K562 (cell line): ENCODE measurements around the gene ILK. TPM values are rescaled to one million over a fixed set of nuclear protein-coding genes. Genes with fewer than 3 reads are reported as not detected.

Experiments
- ATAC-seq: fragments of 200-7000 bp; cut with Tn5 transposase; 3 replicates; pipeline ENCODE4 v1.9.1; 2020; ENCODE audit warnings: moderate library complexity
- BruUV-seq: library from RNA; stranded (reverse); fragments of 400-500 nt; replicated peaks from 2 replicates; lab custom pipeline; 2021; lab: Mats Ljungman, UMichigan
- CTCF ChIA-PET: fragments of 300-600 bp; formaldehyde crosslinking; extraction: SDS; loops from one replicate; lab custom pipeline; 2021; ENCODE audit warnings: low intra/inter-chr PET ratio; lab: Yijun Ruan, JAX
- POLR2A ChIA-PET: fragments of 300-600, 350-650 bp; sonication (Branson Sonifier 250); formaldehyde crosslinking; extraction: SDS; loops from one replicate; lab custom pipeline; 2021; ENCODE audit warnings: antibody characterized with exemption, inconsistent platforms; lab: Yijun Ruan, JAX
- DNase-seq, 4 experiments: peaks; one replicate each; pipeline versions ENCODE4 v3.0.0 to v3.0.0-alpha.2; 2011 to 2018; ENCODE audit warnings: low spot score in 3 of 4, mixed read lengths in 3 of 4; ENCODE audit errors: extremely low read depth in 1 of 4
- FAIRE-seq: peaks from 2 replicates; lab custom pipeline; 2011; peaks lifted over from hg19 to GRCh38; lab: Jason Lieb, UNC
- H2AFZ ChIP-seq: 2 replicates; pipeline ENCODE4 v1.6.0; 2011; ENCODE audit warnings: low read depth, low read length, control low read depth, inconsistent platforms
- H3K27ac ChIP-seq: fragments of 200-600 bp; 3 replicates; pipeline ENCODE4 v1.8.0; 2011; ENCODE audit warnings: low read depth, mild to moderate bottlenecking, control low read depth, inconsistent platforms, low read length, moderate library complexity, mixed read lengths; ENCODE audit errors: extremely low read depth
- H3K27me3 ChIP-seq, 2 experiments: fragments of 300-600 bp in 1 of 2; 2 replicates in 1 of 2; 3 replicates in 1 of 2; pipeline versions ENCODE4 v1.6.0 to v1.8.0; 2011; ENCODE audit warnings: inconsistent platforms in 2 of 2, low read length in 2 of 2, mild to moderate bottlenecking in 1 of 2, mixed read lengths in 1 of 2, moderate library complexity in 1 of 2; ENCODE audit not compliant: control insufficient read depth in 2 of 2, insufficient read depth in 2 of 2
- H3K36me3 ChIP-seq: fragments of 300-600 bp; 3 replicates; pipeline ENCODE4 v1.8.0; 2011; ENCODE audit warnings: mild to moderate bottlenecking, low read length, inconsistent platforms; ENCODE audit not compliant: control insufficient read depth, insufficient read depth
- H3K4me1 ChIP-seq, 2 experiments: fragments of 200-600 bp in 1 of 2; replicated peaks in 1 of 2; 2 replicates in 1 of 2; 3 replicates in 1 of 2; pipeline versions ENCODE4 v1.5.1 to v1.8.0; 2011; ENCODE audit warnings: inconsistent platforms in 2 of 2, low read length in 2 of 2, mild to moderate bottlenecking in 1 of 2, mixed read lengths in 1 of 2, moderate library complexity in 1 of 2; ENCODE audit not compliant: control insufficient read depth in 2 of 2, insufficient read depth in 2 of 2
- H3K4me2 ChIP-seq: 2 replicates; pipeline ENCODE4 v1.6.1; 2011; ENCODE audit warnings: low read length, control low read depth, inconsistent platforms, mixed read lengths; ENCODE audit not compliant: insufficient read depth
- H3K4me3 ChIP-seq: fragments of 200-600 bp; sonication (generic), shearing (Covaris generic); 2 replicates; pipeline ENCODE4 v1.5.1; 2016; ENCODE audit warnings: control low read depth, inconsistent platforms
- H3K79me2 ChIP-seq: fragments of 200-600 bp; 3 replicates; pipeline ENCODE4 v1.8.0; 2011; ENCODE audit warnings: low read length, inconsistent platforms; ENCODE audit not compliant: control insufficient read depth, insufficient read depth
- H3K9ac ChIP-seq, 2 experiments: 2 replicates each; pipeline versions ENCODE4 v1.6.0 to v1.6.1; 2011; ENCODE audit warnings: low read depth in 2 of 2, low read length in 2 of 2, control low read depth in 1 of 2, inconsistent platforms in 1 of 2, mild to moderate bottlenecking in 1 of 2, mixed read lengths in 1 of 2; ENCODE audit not compliant: insufficient read depth in 1 of 2
- H3K9me1 ChIP-seq: one replicate; pipeline ENCODE4 v1.6.0; 2011; ENCODE audit warnings: inconsistent platforms, mild to moderate bottlenecking, low read length, moderate library complexity; ENCODE audit not compliant: control insufficient read depth, insufficient read depth
- H3K9me3 ChIP-seq: replicated peaks from 2 replicates; pipeline ENCODE4 v1.5.1; 2011; ENCODE audit warnings: low read depth, low read length, inconsistent platforms; ENCODE audit not compliant: control insufficient read depth, insufficient read depth
- H4K20me1 ChIP-seq: replicated peaks from 2 replicates; pipeline ENCODE4 v1.6.1; 2011; ENCODE audit warnings: low read length, inconsistent platforms, mixed read lengths; ENCODE audit not compliant: control insufficient read depth, insufficient read depth
- NFIC ChIP-seq: fragments of 450-650 bp; IDR thresholded peaks from 2 replicates; pipeline ENCODE4 v1.6.1; 2017; ENCODE audit warnings: mild to moderate bottlenecking, inconsistent platforms
- OTX1 ChIP-seq: fragments of 450-650 bp; formaldehyde crosslinking; IDR thresholded peaks from 2 replicates; pipeline ENCODE4 v1.4.0; 2022; ENCODE audit warnings: mild to moderate bottlenecking
- SMAD1 ChIP-seq: fragments of 150-350 bp; IDR thresholded peaks from 2 replicates; pipeline ENCODE4 v1.6.1; 2014; ENCODE audit warnings: low read length, low read depth; ENCODE audit not compliant: partially characterized antibody
- SMARCE1 ChIP-seq: fragments of 450-650 bp; IDR thresholded peaks from 2 replicates; pipeline ENCODE4 v1.7.1; 2016; ENCODE audit warnings: mild to moderate bottlenecking
- SPI1 ChIP-seq: IDR thresholded peaks from 2 replicates; pipeline ENCODE4 v1.6.1; 2011; ENCODE audit warnings: low read depth, low read length, control low read depth, borderline replicate concordance
- WGBS: fragments of 100-300 bp; shearing (Covaris generic); methylation state at CpG from one replicate; pipeline ENCODE4 v1.1.6; 2016; ENCODE audit warnings: low coverage, mixed read lengths; ENCODE audit not compliant: insufficient coverage; ENCODE audit errors: missing lambda C conversion rate; 5-methylcytosine and 5-hydroxymethylcytosine counted together
- in situ Hi-C: fragments of 300-500 bp; cut with MboI; formaldehyde crosslinking; loops from 4 replicates; pipeline ENCODE4 v1.15.0; 2018; ENCODE audit warnings: inconsistent platforms, mixed read lengths
- intact Hi-C: fragments of 100-400 bp; cut with micrococcal nuclease; formaldehyde crosslinking; loops from 2 replicates; pipeline ENCODE4 v1.14.2; 2022
- polyA plus RNA-seq, 8 experiments: library from polyadenylated mRNA; depleted of rRNA in 4 of 8; stranded (reverse) in 5 of 8; unstranded in 3 of 8; fragments of >200 nt; fragmentation: Nextera tagmentation in 2 of 8; fragmentation: Illumina TruSeq in 1 of 8; extraction: Ambion mirVana in 2 of 8; extraction: Trizol in 1 of 8; gene quantifications; 2 replicates each; pipeline versions ENCODE4 v1.2.1 to v1.2.3, GENCODE V29; 2011 to 2014; ENCODE audit warnings: inconsistent platforms in 1 of 8, missing spikeins in 1 of 8
- total RNA-seq, 7 experiments: library from RNA; depleted of rRNA in 6 of 7; stranded (reverse); fragments of >200 nt in 6 of 7; fragmentation: Illumina TruSeq in 2 of 7; extraction: Trizol in 2 of 7; gene quantifications; 2 replicates each; pipeline versions ENCODE4 v1.2.1 to v1.2.3, GENCODE V29; 2011 to 2021; ENCODE audit warnings: low replicate concordance in 1 of 7
- TF ChIP-seq, protein P1 (sequence below): fragments of 250-450 bp; sonication (Bioruptor Pico); IDR thresholded peaks from 2 replicates; pipeline ENCODE4 v1.4.0; 2020; ENCODE audit warnings: mild to moderate bottlenecking, moderate library complexity, borderline replicate concordance

Gene ILK
- total and polyA plus RNA-seq, 9 of the 15 experiments (the other 6 are each of a cell fraction or from before 2014, with no cell fraction given): 43.3 to 95.9 (median 58.9) TPM

DNA sequence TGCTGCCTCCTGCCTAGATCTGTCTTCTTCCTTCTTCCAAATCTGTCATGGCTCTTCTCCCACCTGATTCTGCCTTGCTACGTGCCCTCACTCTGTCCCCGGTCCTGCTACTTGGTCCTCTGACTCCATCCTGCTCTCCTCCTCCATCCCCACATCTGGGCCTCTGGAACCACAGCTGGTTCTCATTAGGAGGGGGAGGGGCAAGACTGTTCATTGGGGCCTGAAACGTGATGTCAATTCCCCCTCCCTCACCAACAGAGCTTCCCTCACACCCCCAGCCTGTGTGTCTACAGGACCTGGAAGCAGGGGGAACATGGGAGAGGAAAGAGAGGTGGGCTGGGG, 43.0 kb downstream of the ILK start:
- Histone ChIP-seq H3K9me3 (no peaks in the 10 kb centered on the region), H3K9me1 (no peaks in the 10 kb centered on the region), H3K4me1 (peaks cover 21 to 41% of the 10 kb centered on the region in 2 experiments), H3K27me3 (no peaks in the 10 kb centered on the region; a peak in 1 of 5 replicates), H3K36me3 (no peaks in the 10 kb centered on the region), H3K27ac (no peak overlapping the region; the same call in 2 of the 3 replicates), H3K79me2 (no peaks in the 10 kb centered on the region), H3K9ac (peak overlapping the region in 1 of 2 experiments; percentile 13; a peak in 1 of 4 replicates), H4K20me1 (no peaks in the 10 kb centered on the region), H2AFZ (peak overlapping the region; percentile 77), H3K4me3 (no peak overlapping the region), H3K4me2 (peak overlapping the region; percentile 9; the same call in 1 of the 2 replicates)
- TF ChIP-seq SMAD1 (no peak), OTX1 (CRISPR knock-in tag) (0 out of 2 replicates have a peak, but pooled peaks have one; percentile 15)
- in situ Hi-C loops: no loop called here
- no TSS peak for BruUV-seq
- FAIRE-seq (no peak), DNase-seq (no peak), ATAC-seq (no peak)
- ChIA-PET POLR2A (interaction anchor here (1.2 kb wide), 1 partner anchor 21 kb away, joined by 4 read pairs; no protein-coding TSS in a partner anchor), CTCF (no interaction called here)
- intact Hi-C loops: no loop called here
- WGBS: no CpG with 5 or more reads among the region's 3 CpGs

GRCh38 chr11:6646918-6647679, 43.5 kb downstream of the ILK start:
- Histone ChIP-seq H3K9me3 (no peaks in the 10 kb centered on the region), H4K20me1 (no peaks in the 10 kb centered on the region), H3K4me2 (no peak overlapping the region)
- WGBS: 47% methylated on average over 7 of the region's 9 CpGs
- peak; percentile 51 for FAIRE-seq
- TF ChIP-seq NFIC (peak; percentile 69), SPI1 (peak; percentile 98), SMARCE1 (peak; percentile 39; the same call in 1 of the 2 replicates)
- TF ChIP-seq, protein P1, sequence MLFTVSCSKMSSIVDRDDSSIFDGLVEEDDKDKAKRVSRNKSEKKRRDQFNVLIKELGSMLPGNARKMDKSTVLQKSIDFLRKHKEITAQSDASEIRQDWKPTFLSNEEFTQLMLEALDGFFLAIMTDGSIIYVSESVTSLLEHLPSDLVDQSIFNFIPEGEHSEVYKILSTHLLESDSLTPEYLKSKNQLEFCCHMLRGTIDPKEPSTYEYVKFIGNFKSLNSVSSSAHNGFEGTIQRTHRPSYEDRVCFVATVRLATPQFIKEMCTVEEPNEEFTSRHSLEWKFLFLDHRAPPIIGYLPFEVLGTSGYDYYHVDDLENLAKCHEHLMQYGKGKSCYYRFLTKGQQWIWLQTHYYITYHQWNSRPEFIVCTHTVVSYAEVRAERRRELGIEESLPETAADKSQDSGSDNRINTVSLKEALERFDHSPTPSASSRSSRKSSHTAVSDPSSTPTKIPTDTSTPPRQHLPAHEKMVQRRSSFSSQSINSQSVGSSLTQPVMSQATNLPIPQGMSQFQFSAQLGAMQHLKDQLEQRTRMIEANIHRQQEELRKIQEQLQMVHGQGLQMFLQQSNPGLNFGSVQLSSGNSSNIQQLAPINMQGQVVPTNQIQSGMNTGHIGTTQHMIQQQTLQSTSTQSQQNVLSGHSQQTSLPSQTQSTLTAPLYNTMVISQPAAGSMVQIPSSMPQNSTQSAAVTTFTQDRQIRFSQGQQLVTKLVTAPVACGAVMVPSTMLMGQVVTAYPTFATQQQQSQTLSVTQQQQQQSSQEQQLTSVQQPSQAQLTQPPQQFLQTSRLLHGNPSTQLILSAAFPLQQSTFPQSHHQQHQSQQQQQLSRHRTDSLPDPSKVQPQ (CRISPR knock-in tag): no peak
- TF ChIP-seq, all 486 proteins: peak for 3
- H3K4me1 ChIP-seq: peaks cover 20 to 43% of the 10 kb centered on the region in 2 experiments
- ChIA-PET CTCF (no interaction called here), POLR2A (interaction anchor here (1.2 to 3.1 kb wide), 2 partner anchors 9 to 21 kb away, joined by 4 to 12 read pairs; no protein-coding TSS in a partner anchor)
- H3K79me2 ChIP-seq: no peaks in the 10 kb centered on the region
- no peaks in the 10 kb centered on the region; a peak in 1 of 5 replicates for H3K27me3 ChIP-seq
- H3K9ac ChIP-seq: peak overlapping the region in 1 of 2 experiments; percentile 75; a peak in 2 of 4 replicates
- intact Hi-C loops (no loop called here), in situ Hi-C loops (no loop called here)
- H2AFZ ChIP-seq: peak overlapping the region; percentile 77
- H3K36me3 ChIP-seq: no peaks in the 10 kb centered on the region
- DNase-seq (no peak), ATAC-seq (peak; percentile 44)
- no peaks in the 10 kb centered on the region for H3K9me1 ChIP-seq
- H3K27ac ChIP-seq: no peak overlapping the region
- H3K4me3 ChIP-seq: no peak overlapping the region
- BruUV-seq: no TSS peak
